Natural killer cell (primary cell): ENCODE results near the gene NPAS3. TPM values are rescaled to one million over a fixed set of nuclear protein-coding genes. Genes with fewer than 3 reads are reported as not detected.

Experiments
- ATAC-seq, 3 donors: fragments of 150-1000 bp in 2 of 3; fragments of 200-7000 bp in 1 of 3; cut with Tn5 transposase; 1 replicate in 1 of 3; 2 replicates in 2 of 3; pipeline ENCODE4 v1.10.0; 2021; ENCODE audit warnings: mild to moderate bottlenecking in 2 of 3, moderate library complexity in 2 of 3
- DNase-seq, 2 donors: peaks; one replicate each; pipeline versions ENCODE4 v3.0.0 to v3.0.0-alpha.2; 2013 to 2021; ENCODE audit warnings: mixed read lengths in 1 of 2
- H3K27ac ChIP-seq: one replicate; pipeline ENCODE4 v1.5.1; 2013; ENCODE audit warnings: mild to moderate bottlenecking, low read length
- H3K27me3 ChIP-seq: one replicate; pipeline ENCODE4 v1.6.1; 2013; ENCODE audit warnings: low read length; ENCODE audit not compliant: control insufficient read depth, insufficient read depth
- H3K36me3 ChIP-seq: one replicate; pipeline ENCODE4 v1.6.1; 2013; ENCODE audit warnings: low read length; ENCODE audit not compliant: control insufficient read depth, insufficient read depth
- H3K4me1 ChIP-seq: one replicate; pipeline ENCODE4 v1.6.1; 2013; ENCODE audit warnings: low read length; ENCODE audit not compliant: control insufficient read depth, insufficient read depth
- H3K4me3 ChIP-seq: one replicate; pipeline ENCODE4 v1.5.1; 2013; ENCODE audit warnings: low read length
- H3K9me3 ChIP-seq: one replicate; pipeline ENCODE4 v1.6.1; 2013; ENCODE audit warnings: low read length; ENCODE audit not compliant: control insufficient read depth, insufficient read depth
- H3K27ac Mint-ChIP-seq, 2 donors: one replicate each; pipeline ENCODE4 v1.8.0; 2022; ENCODE audit warnings: mild to moderate bottlenecking in 2 of 2, mixed read lengths in 2 of 2, moderate library complexity in 1 of 2
- H3K27me3 Mint-ChIP-seq, 2 donors: one replicate each; pipeline ENCODE4 v1.8.0; 2022; ENCODE audit warnings: low read depth in 2 of 2, mixed read lengths in 2 of 2
- H3K36me3 Mint-ChIP-seq: one replicate; pipeline ENCODE4 v1.8.0; 2022; ENCODE audit warnings: mixed read lengths
- H3K4me1 Mint-ChIP-seq, 2 donors: one replicate each; pipeline ENCODE4 v1.8.0; 2022; ENCODE audit warnings: mixed read lengths in 2 of 2
- H3K4me3 Mint-ChIP-seq: one replicate; pipeline ENCODE4 v1.8.0; 2022; ENCODE audit warnings: mild to moderate bottlenecking, moderate library complexity, mixed read lengths
- H3K9me3 Mint-ChIP-seq, 2 donors: one replicate each; pipeline ENCODE4 v1.8.0; 2022; ENCODE audit warnings: mixed read lengths in 2 of 2
- CTCF ChIP-seq: fragments of 200-600 bp; IDR thresholded peaks from one replicate; pipeline ENCODE4 v1.8.0; 2022; ENCODE audit warnings: antibody characterized with exemption
- WGBS: methylation state at CpG from one replicate; pipeline ENCODE4 v1.1.7; 2013; ENCODE audit warnings: missing lambda C conversion rate; ENCODE audit not compliant: insufficient coverage; 5-methylcytosine and 5-hydroxymethylcytosine counted together
- intact Hi-C: fragments of 100-400 bp; cut with micrococcal nuclease; formaldehyde crosslinking; loops from one replicate; pipeline ENCODE4 v1.14.2; 2022
- total RNA-seq, 4 donors: library from RNA; stranded (reverse); fragments of 120-200 nt in 1 of 4; gene quantifications; one replicate each; pipeline versions ENCODE4 v1.2.3 to v1.2.4, GENCODE V29; 2013 to 2022

NPAS3 gene
- total RNA-seq, 3 donors from 2014 or later (not counting 1 experiment from before 2014, with no cell fraction given): not detected

DNA sequence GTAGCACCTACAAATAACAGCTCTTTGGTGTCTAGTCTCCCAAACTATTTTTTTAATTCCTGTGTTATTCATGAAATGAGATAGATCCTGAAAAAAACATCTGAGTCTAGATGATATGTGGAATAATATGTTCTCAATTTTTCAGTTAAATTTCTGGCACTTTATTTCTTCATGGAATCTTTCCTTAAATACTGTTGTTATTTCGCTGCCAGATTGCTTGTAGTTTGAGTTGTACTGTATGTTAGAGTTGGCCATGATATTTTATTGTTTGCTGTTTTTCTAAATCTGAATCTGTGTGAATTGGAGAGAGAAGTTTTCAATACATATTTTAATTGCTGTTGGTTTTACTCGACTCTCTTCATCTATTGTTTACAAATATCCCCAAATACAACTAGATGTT, 511.7 kb downstream of the NPAS3 start:
- H3K27ac ChIP-seq: no peak overlapping the region
- H3K4me3 Mint-ChIP-seq: no peak overlapping the region
- H3K27ac Mint-ChIP-seq: no peak overlapping the region
- no peaks in the 10 kb centered on the region for H3K36me3 Mint-ChIP-seq
- H3K9me3 ChIP-seq: no peaks in the 10 kb centered on the region
- H3K4me1 ChIP-seq: no peaks in the 10 kb centered on the region
- H3K36me3 ChIP-seq: no peaks in the 10 kb centered on the region
- WGBS: 60% methylated on average over 1 of the region's 2 CpGs
- H3K9me3 Mint-ChIP-seq: peaks cover 0 to 3% of the 10 kb centered on the region in 2 donors
- DNase-seq (no peak), ATAC-seq (no peak)
- H3K4me1 Mint-ChIP-seq: peaks cover 6 to 14% of the 10 kb centered on the region in 2 donors
- H3K27me3 ChIP-seq: no peaks in the 10 kb centered on the region
- no peak for TF ChIP-seq CTCF
- no peaks in the 10 kb centered on the region for H3K27me3 Mint-ChIP-seq
- H3K4me3 ChIP-seq: no peak overlapping the region
- intact Hi-C loops: no loop called here

DNA sequence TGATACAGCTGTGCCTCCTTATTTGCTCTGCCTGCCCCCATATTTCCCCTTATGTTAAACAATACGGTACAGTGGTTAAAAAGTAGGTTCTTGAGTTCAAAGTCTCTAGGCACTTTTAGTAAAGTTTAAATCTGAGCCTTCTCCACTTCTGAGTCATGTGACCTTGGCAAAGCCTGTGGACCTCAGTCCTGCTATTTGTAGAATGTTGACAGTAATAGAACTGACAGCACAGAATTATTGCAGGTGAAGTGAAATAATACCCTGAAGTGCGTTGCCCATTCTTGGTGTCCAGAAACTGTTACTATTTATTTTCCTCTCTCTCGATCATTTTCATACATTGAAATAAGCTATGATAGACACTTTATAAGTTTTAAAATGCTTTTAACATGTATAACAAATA, 512.5 kb downstream of the NPAS3 start:
- Mint-ChIP-seq H3K4me3 (no peak overlapping the region), H3K9me3 (peaks cover 0 to 3% of the 10 kb centered on the region in 2 donors), H3K27ac (no peak overlapping the region), H3K36me3 (no peaks in the 10 kb centered on the region), H3K4me1 (peaks cover 6 to 14% of the 10 kb centered on the region in 2 donors), H3K27me3 (no peaks in the 10 kb centered on the region)
- Histone ChIP-seq H3K9me3 (no peaks in the 10 kb centered on the region), H3K27me3 (no peaks in the 10 kb centered on the region), H3K4me1 (no peaks in the 10 kb centered on the region), H3K4me3 (no peak overlapping the region), H3K36me3 (no peaks in the 10 kb centered on the region), H3K27ac (no peak overlapping the region)
- no peak for DNase-seq
- intact Hi-C loops: no loop called here
- no peak for TF ChIP-seq CTCF
- WGBS: 89% methylated on average over 1 of the region's 3 CpGs
- ATAC-seq: no peak

DNA sequence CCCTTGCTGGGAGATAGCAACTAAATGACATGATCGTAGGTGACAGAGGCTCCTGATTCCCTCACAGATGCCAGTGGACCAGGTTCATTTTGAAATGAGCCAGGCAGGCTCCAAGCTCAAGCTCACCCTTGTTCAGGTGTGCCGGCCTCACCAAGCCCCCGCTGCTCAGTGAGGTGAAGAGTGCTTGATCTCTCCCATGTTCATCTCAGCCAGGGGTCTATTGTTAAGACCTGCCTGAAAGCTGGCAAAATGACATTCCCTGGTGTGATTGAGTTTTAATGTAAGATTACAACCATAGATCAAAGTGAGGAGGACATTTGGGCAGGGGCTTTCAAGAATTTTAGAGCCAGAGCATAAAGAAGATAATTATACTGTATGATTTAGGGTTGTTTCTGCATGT, 514.3 kb downstream of the NPAS3 start:
- Mint-ChIP-seq H3K4me1 (peaks cover 6 to 14% of the 10 kb centered on the region in 2 donors), H3K27me3 (no peaks in the 10 kb centered on the region), H3K36me3 (no peaks in the 10 kb centered on the region), H3K9me3 (peaks cover 0 to 3% of the 10 kb centered on the region in 2 donors), H3K4me3 (no peak overlapping the region), H3K27ac (no peak overlapping the region)
- ATAC-seq (no peak), DNase-seq (no peak)
- Histone ChIP-seq H3K27ac (no peak overlapping the region), H3K4me1 (no peaks in the 10 kb centered on the region), H3K36me3 (no peaks in the 10 kb centered on the region), H3K27me3 (no peaks in the 10 kb centered on the region), H3K9me3 (no peaks in the 10 kb centered on the region), H3K4me3 (no peak overlapping the region)
- 94% methylated on average over 3 of the region's 3 CpGs for WGBS
- intact Hi-C loops: no loop called here
- TF ChIP-seq CTCF: no peak

DNA sequence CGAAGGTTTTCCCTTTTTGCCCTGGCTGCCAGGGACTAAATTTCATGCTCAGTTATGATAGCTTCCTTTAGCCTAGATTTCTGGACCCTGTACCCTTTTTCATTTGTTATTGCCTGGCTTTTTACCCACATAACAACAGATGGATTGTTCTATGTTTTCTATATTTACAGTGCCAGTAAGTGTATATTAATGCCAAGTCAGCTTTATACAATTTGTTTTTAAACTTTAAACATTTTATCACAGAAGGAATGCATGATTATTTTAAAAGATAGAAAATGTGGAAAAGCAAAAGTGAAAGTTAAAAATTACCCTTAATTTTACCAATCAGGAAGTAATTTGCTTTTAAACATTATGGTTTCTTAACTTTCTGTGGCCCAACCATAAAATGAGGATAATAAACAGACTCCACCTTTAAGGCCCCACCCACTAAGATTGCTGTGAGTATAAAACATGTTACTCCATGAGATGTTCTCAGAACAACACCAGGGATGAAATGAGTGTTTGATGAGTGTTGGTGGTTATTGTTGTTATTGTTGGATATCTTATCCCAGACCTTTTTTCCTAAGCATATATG, 515.4 kb downstream of the NPAS3 start:
- TF ChIP-seq CTCF: no peak
- no peaks in the 10 kb centered on the region for H3K27me3 ChIP-seq
- ATAC-seq: no peak
- no peak overlapping the region for H3K4me3 Mint-ChIP-seq
- intact Hi-C loops: no loop called here
- H3K9me3 Mint-ChIP-seq: peaks cover 0 to 3% of the 10 kb centered on the region in 2 donors
- H3K4me1 ChIP-seq: no peaks in the 10 kb centered on the region
- no peak for DNase-seq
- 13% methylated on average over 1 of the region's 1 CpG for WGBS
- no peaks in the 10 kb centered on the region for H3K36me3 Mint-ChIP-seq
- no peak overlapping the region for H3K27ac Mint-ChIP-seq
- no peaks in the 10 kb centered on the region for H3K36me3 ChIP-seq
- H3K4me3 ChIP-seq: no peak overlapping the region
- H3K27ac ChIP-seq: no peak overlapping the region
- no peaks in the 10 kb centered on the region for H3K9me3 ChIP-seq
- peaks cover 6 to 14% of the 10 kb centered on the region in 2 donors for H3K4me1 Mint-ChIP-seq
- H3K27me3 Mint-ChIP-seq: no peaks in the 10 kb centered on the region
